HG03575 (cell line): ENCODE measurements around the gene ACP1.
"Not testable (repeated sequence)": the region's sequence is repeated elsewhere in the genome, so short reads cannot be mapped to it uniquely, and the experiment has no call there.

Experiments used
- ATAC-seq: cut with Tn5 transposase; IDR thresholded peaks from one replicate; pipeline ENCODE4 v1.9.1; 2021; ENCODE audit not compliant: unreplicated experiment, insufficient number of reproducible peaks, low FRiP score; ENCODE audit errors: extremely low read depth

ACP1 gene

DNA sequence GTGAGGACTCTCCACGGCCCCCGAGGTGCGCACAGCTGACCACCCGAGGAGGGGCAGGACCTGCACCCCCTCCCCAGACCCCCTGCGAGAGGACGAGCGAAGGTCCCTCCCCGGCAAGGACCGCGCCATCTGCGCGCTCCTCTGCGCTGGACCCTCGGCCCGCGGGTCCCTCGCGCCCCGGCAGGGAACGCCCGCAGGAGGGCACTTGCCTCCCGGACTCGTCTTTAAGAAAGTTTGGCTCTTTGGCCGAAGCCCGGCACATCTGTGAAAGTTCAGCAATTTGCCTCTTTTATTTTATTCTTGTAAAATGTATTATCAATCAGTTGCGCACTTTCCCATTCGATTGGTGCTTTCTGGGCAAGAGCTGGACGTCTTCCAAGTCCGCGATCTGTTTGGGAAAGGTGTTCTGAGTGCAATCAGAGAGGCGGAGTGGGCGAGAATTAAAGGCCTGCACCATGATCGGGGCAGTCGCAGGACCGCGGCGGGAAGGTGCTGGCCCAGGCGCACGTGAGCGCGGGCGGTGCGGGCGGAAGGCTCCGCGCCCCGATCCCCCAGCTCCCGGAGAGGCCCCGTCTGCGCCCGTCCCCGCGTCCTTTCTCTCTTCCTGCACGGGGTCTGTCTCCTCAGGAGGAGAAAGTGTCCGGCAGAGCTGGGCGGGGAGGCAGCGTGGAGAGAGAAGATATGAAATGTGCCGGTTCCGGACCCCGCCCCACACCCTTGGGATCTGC, 24.8 kb downstream of the ACP1 start:
- ATAC-seq, result no peak

DNA sequence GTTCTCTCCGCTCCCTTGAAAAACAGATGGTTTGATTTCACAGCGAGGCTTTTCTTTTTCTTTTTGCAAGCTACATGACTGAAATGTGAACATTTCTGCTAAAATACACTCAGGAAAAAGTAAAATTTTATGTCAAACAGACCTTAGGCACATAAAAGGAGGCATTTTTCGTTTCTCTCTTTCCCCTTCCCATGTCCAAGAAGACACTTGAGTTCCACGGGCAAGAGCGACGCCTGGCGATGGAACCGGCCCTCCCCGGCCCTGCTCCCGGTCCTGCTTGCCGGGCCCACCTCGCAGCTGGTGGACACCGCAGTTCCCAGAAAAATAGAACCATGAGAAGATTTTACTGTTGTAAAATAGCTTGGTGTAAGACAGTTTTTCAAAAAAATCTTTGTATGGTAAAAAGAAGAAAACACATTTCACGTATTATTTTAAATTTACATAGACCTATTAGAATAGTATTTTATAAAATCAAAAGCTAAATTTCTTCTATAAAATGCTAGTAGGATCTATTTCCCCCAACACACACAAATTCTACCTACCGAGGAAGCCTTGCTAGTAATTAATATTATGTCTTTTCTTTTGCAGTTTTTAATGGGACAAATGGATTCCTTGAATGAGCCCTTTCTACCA, 25.5 kb downstream of the ACP1 start:
- no peak for ATAC-seq

- ATAC-seq, result no peak
Observed at GRCh38 chr2:295090-295489, 30.3 kb downstream of the ACP1 start.

DNA sequence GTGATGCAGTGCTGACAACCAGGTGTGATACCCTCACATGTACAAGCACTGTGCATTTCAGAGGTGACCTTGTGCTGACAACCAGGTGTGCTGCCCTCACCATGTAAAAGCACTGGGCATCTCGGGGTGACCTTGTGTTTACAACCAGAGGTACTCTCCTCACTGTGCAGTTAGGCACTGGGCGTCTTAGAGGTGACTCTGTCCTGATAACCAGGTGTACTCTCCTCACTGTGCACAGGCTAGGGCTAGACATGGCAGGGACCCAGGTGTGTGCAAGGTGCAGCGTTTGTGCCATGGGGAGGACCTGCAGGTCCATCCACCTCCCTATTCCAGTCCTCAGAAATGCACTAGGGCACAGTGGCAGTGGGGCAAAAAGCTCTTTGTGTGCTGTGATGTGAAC, 31.6 kb downstream of the ACP1 start:
- no peak for ATAC-seq

- ATAC-seq, result no peak
Observed at GRCh38 chr2:305366-305765, 40.6 kb downstream of the ACP1 start.

DNA sequence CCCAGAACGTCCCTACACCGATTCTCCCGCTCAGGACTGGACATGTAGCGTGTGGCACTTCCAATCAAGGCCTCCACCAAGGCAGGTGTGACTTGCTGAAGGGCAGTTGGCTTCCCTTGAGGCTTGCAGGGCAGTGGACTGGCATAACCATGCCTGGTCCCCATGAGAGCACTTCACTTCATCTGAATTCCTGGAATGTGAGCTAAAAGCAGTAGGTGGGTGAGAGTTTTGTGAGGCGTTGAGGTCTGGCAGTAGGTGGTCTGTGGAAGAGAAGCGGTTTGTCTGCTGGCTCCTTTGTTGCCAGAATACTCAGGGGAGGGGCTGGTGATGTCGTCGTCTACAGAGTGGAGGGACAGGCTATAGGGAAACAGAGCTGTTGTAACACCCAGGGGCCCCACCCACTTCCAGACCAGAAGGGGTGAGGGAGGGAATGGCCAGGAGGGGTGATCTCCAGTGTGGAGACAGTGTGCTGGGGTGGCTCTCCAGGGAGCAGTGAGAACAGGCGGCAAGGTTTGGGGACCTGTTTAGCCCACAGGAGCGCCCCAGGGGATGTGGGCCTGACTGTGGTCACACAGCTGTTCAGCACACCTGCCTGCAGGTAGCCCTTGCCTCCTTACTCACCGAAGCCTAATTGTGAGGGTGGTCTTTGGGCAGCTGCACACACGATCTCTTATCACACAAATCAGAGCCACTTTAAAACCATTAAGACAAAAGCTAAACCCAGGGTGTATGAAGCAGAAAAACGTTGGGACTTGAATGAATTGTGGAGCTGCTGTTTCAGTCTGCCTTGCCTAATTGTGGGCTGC, 44.6 kb downstream of the ACP1 start:
- no peak for ATAC-seq

GRCh38 chr2:309954-310510, 45.3 kb downstream of the ACP1 start:
- ATAC-seq, result no peak

GRCh38 chr2:310994-311393, 46.2 kb downstream of the ACP1 start:
- ATAC-seq, result no peak

GRCh38 chr2:313991-314390, 49.2 kb downstream of the ACP1 start:
- ATAC-seq, result no peak

DNA sequence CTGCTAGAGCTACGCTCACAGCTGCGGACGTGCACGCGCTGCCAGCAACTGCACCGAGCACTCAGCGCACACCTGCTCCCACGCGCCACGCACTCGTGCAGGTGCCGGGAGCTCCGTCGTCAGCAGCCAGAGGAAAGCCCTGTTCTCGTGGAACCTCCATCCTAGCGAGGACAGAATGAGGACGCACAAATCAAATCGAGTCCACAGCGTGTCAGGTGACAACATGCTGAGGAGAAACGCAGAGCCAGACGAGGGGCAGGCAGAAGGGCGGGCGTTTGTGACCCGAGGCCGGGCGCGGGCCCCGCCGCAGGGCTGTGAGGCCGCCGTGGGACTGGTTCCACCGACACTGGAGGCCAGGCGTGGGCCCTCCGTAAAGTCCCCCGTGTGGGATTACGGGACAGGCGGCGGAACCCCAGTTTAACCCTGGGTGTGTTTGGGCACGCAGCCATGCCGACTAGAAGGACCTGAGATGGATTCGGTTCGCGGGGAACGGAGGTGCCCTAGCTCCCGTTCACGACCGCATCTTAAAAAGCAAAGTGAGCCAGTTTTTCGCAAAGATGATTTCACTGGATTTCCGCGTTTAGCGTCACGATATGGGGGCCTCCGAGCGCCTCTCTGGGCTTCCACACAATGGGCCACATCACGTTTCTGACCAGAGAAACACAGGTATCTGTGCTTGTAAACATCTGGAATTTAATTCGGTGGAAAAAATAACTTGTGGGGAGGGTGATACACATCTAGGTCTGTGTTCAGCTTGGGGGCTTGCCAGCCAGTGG, 50.0 kb downstream of the ACP1 start:
- ATAC-seq, result no peak

GRCh38 chr2:315925-316324, 51.2 kb downstream of the ACP1 start:
- ATAC-seq, result not testable (repeated sequence)

GRCh38 chr2:316381-316780, 51.6 kb downstream of the ACP1 start:
- no peak for ATAC-seq

DNA sequence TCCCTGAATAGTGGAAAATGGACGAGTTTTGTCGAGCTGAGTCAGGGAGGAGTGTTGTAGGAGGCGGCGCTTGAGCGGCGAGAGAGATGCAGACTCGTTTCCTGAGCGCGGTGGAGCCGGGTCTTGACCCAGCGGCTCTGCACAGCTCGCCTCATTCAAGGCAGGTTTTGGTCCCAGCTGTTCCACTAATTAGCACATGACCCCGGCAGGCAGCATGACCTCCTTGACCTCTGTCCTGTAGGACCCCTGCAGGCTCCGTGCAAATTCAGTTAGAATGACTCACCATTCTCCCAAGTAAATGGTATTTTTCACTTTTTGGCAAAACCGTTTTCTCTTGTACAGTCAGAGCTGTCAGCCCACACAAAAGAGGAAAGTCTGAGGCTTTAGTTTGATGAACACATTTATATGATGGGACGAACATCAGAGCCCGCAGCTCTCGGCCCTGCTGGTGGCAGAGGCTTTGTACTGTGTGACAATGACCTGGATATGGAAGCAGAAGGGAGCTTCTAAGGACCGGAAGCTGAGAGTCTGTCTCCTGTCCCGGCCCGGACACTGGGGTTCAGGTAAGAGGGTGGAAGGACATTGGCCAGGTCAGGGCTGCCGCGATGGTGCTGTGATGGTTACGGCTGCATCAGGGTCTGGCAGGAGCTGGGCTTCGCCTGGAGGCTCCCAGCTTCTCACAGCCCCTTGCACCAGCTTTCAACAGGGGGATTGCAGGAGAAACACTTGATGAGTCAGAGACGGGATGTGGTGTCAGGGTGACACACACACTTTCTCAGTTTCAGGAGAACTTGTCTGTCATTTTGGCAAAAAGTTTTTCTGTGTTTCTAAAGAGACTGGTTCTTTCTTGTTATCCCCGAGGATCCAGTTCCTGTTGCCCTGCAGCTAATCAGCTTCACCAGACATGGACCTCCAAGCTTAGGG, 53.0 kb downstream of the ACP1 start:
- ATAC-seq, result no peak

- no peak for ATAC-seq
Observed at GRCh38 chr2:319059-319600, 54.4 kb downstream of the ACP1 start.

GRCh38 chr2:320561-320960, 55.8 kb downstream of the ACP1 start:
- no peak for ATAC-seq

DNA sequence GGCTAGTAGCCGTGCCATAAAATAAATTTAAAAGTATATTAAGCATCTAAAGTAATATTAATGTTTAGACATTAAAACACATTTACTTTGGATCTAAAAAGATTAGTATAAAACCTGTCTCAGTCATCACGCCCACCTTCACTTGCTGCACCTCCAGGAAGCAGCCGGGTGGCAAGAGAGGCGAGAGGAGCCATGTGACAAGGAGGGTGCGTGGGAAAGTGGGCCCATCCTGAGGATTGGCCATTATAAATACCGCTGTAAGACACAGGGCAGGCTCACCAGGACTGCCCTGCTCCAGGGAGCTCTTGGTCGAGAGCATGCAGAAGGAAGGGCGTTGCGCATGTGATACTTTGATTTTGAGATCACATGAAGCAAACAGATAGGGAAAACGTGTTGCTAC, 57.6 kb downstream of the ACP1 start:
- no peak for ATAC-seq

DNA sequence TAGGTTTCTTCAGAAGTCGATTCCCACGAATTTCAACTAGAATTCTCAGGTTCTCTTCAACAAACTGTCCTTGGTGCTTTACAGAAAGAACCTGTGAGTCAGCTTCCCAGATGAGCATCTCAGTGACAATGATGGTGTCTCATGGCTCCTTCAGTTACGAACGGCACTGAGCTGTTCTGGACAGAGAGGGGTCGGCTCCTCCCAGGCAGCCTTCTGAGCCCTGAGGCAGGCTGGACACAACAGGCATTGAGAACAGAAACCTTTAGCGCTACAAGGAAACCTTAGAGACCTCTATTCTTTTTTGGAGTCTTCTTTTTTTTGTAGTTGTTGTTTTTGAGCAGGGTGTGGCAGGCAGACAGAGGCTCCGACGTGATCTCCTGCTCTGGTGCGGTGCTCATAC, 58.3 kb downstream of the ACP1 start:
- no peak for ATAC-seq
